Measurements from ENCODE around the gene SPATA6L.
"Not testable (repeated sequence)": the region's sequence is repeated elsewhere in the genome, so short reads cannot be mapped to it uniquely, and the experiment has no call there.

SPATA6L gene

DNA sequence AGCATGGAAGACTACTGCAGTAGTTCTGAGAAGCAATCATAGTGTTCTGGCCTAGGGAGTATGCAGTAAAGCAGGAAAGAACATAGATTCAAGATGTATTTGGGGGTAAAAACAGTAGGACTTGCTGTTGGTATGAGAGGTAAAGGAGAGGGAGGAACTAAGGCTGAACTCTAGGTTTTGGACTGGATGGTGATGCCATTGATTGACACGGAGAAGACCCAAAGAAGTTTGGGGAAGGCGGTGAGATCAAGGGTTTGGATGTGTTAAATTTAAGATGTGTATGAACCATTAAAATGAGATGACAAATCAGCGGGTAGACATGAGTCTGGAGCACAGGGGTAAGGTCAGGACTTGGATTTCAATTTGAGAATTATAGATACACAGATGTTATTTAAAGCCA is 11.1 kb upstream of the SPATA6L start:
- no peak for DNase-seq (ENCODE audit: low read depth)

- DNase-seq (ENCODE audit: low read depth): peak; percentile 92
These were observed 8.5 kb upstream of the SPATA6L start for GRCh38 chr9:4674783-4675182.

DNA sequence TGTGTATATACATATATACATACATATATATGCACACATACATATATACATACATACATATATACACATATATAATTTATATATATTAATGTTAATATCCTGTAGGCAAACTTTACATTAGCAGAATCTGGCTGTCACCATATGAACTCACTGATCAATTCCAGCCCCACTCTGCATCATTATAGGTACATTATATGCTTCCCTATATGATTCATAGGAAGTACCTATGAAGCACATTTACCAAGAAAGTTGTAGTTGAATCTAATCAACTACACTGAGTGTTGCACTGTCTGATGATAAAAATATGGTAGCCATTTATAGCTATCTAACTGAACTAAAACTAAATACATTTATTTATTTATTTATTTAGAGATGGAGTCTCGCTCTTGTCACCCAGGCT is 5.5 kb upstream of the SPATA6L start:
- no peak for DNase-seq (ENCODE audit: low read depth)

DNA sequence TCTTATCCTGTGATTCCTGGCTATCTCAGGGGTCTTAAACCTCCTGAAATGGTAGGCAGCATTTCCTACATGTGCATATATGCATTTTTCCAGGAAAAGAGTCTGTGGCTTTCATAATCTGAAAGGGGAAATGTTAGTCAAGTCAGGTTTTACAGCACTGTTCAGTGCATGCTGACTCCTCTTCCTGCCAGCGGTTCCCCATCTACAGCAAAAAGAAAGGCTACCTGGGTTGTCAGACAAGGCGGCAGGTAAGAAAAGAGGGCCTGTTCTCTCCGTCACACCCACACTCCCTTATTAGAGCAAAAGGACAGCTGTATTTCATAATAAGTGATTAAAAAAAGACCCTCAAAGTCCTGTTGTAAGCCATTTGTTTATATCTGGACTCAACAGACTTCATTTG is 4.3 kb upstream of the SPATA6L start:
- DNase-seq (ENCODE audit: low read depth): no peak

DNA sequence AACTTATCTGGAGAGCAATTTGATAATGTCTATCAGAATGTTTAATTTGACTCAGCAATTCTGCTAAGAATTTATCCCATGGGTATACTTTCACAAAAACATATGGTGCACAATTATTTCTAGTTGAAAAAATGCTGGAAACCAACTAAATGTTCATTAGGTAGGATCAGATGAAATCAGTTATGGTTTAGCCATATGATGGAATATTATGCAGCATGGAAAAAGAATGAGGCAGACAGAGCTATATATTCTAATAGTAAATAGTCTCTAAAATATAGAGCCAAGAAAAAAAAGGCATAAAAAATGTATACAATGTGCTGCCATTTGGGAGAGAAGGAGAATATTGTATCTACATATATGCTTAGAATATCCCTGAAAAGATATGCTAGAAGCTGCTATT is 3.6 kb upstream of the SPATA6L start:
- no peak for DNase-seq (ENCODE audit: low read depth)

DNA sequence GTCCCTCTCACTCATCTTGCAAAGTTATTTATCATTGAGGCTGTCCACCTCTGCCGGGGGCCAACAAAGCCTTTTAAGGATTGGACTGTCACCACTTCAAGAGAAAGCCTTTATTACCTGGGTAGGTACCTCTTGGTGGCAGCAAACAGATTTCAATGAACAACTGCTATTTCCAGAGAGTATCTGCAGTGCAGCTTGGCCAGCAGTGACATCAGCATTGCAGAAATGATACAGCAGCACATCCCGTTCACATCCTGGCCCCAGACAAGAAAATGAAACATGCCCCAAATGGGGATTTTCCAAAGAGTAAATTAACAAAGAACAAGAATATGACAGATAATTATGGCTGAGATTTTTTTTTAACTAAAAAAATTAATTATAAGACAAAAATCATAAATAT is 2.3 kb upstream of the SPATA6L start:
- DNase-seq (ENCODE audit: low read depth): no peak

DNA sequence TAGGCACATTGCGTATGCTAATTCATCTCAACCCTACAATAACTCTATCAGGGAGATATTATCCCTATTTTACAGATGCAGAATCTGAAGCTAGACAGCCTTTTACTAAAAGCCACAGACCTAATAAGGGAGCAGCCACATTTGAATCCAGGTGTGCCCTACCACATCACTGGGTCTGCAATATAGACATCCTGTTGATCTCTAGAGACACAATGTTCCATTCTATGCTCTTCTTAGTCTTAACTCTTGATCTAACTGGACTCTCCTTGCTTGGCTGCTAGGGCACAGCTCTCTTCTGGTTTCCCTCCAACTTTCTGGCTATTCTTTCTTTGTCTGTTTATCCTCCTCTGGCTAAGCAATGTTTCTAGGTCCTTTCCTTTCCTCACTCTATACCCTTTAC is 1.4 kb upstream of the SPATA6L start:
- no peak for DNase-seq (ENCODE audit: low read depth)

- DNase-seq (ENCODE audit: low read depth): no peak
These were observed 923 bp downstream of the SPATA6L start for GRCh38 chr9:4665357-4665756.

- DNase-seq (ENCODE audit: low read depth): no peak
These were observed 2.3 kb downstream of the SPATA6L start for GRCh38 chr9:4663956-4664355.

DNA sequence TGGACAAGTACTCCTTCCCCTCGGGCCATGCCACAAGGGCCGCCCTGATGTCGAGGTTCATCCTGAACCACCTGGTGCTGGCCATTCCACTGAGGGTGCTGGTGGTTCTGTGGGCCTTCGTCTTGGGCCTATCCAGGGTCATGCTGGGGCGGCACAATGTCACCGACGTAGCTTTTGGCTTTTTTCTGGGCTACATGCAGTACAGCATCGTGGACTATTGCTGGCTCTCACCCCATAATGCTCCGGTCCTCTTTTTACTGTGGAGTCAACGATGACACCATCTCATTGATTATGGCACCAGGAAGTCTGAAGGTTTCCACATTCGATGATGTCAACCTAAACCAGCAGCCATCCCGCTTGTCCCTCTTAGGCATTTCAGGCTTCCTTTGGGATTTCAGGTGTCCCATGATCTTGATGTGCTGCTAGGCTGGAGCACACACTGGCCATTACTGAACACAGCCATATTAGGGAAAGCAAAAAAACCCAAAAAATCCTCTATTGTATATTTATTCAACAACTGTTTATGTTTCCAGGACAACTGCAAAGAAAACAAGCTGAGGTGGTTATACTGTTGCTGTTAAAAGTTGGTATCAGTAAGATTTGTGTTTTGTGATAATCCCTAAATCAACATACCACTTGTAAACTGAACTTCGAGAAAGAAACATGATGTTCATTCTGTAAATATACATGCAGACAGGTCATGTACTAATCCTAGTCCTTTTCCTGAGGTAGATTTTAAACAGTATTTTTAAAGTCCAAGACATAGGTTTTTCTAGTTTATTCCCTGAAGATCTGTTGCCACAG is 3.1 kb downstream of the SPATA6L start:
- DNase-seq (ENCODE audit: low read depth): no peak

DNA sequence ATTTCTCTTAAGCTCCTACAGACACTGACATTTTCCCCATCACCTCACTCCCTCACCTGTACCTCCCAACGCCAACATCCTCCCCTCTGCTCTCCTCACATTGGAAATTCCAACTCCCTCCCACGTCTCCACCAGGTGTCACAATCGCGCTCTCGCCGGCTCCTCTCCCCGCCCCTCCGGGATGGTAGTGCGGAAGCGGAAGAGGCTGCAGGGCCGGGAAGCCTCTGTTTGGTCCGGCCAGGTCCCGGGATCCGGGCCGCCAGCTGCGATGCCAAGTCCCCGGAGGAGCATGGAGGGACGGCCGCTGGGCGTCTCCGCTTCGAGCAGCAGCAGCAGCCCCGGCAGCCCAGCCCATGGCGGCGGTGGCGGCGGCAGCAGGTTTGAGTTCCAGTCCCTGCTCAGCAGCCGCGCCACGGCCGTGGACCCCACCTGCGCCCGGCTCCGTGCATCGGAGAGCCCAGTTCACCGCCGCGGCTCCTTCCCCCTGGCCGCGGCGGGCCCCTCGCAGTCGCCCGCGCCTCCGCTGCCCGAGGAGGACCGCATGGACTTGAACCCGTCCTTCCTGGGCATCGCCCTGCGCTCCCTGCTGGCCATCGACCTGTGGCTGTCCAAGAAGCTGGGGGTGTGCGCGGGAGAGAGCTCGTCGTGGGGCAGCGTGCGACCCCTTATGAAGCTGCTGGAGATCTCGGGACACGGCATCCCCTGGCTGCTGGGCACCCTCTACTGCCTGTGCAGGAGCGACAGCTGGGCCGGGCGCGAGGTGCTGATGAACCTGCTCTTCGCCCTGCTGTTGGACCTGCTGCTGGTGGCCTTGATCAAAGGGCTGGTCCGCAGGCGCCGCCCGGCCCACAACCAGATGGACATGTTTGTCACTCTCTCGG is 3.9 kb downstream of the SPATA6L start, which contains the start of gene PLPP6:
PLPP6 (plus strand) TSS at position 187 of the 881 bp plus-strand sequence; CDS start at position 269, 82 bp downstream.
- peak; percentile 57 for DNase-seq (ENCODE audit: low read depth)

- no peak for DNase-seq (ENCODE audit: low read depth)
These were observed 4.7 kb downstream of the SPATA6L start for GRCh38 chr9:4661611-4662010.

DNA sequence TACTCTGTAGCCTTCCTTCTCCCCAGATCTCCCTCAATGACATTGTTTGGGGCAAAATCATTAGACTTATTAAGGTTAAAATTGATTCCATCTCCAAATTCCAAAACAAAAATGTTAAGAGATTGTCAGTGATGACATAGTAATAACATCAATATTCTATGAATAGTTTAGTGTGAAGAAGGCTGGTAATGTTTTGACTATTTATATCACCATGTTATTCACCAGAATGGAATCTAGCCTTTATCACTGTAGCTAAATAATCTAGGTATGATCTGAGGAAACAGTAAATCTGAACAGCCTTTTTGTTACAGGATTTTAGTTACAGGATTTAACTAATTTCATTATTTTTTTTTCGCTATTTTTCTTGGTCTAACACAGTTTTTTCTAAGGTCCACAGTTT is 5.1 kb downstream of the SPATA6L start:
- no peak for DNase-seq (ENCODE audit: low read depth)

- not testable (repeated sequence) for DNase-seq (ENCODE audit: low read depth)
These were observed 5.6 kb downstream of the SPATA6L start for GRCh38 chr9:4660665-4661064.

GRCh38 chr9:4657426-4658159 is 8.7 kb downstream of the SPATA6L start:
- DNase-seq (ENCODE audit: low read depth): no peak

- DNase-seq (ENCODE audit: low read depth): no peak
These were observed 9.7 kb downstream of the SPATA6L start for GRCh38 chr9:4656621-4657020.

GRCh38 chr9:4656196-4656595 is 10.1 kb downstream of the SPATA6L start:
- DNase-seq (ENCODE audit: low read depth): not testable (repeated sequence)

DNA sequence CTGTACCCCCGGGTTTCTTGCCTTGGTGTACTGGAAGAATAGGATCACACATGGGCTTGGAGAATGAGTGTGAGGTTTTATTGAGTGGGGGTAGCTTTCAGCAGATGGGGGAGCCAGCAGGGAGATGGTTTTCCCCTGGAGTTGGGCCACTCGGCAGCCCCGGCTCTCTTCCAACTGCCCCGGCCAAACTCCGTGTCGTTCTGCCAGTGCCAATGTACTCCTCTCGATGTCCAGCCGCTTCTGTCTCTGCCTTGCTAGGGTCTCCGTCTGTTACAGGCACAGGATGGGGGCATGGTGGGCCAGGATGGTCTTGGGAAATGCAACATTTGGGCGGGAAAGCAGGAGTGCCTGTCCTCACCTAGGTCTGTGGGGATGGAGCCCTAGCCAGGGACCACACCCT is 11.7 kb downstream of the SPATA6L start:
- DNase-seq (ENCODE audit: low read depth): no peak

GRCh38 chr9:4654084-4654483 is 12.2 kb downstream of the SPATA6L start:
- DNase-seq (ENCODE audit: low read depth): no peak

DNA sequence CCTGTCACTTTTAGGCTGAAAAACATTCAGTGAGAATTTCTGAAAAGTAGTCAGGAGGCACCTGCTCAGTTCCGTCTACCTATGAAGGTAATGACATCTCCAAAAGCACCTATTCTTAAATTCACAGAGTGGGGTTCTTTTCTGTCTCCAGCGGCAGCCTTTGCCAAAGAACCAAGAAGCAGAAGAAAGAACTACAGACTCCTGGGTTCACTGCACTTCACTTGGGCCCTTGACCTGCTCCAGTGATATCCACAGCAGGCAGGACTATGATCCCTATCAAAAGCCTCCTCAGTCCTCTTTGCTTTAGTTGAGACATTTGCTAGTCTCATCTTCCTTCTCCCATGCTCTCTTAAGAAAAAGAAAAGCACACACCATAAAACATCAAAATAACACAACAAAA is 23.9 kb downstream of the SPATA6L start:
- DNase-seq (ENCODE audit: low read depth): no peak

DNA sequence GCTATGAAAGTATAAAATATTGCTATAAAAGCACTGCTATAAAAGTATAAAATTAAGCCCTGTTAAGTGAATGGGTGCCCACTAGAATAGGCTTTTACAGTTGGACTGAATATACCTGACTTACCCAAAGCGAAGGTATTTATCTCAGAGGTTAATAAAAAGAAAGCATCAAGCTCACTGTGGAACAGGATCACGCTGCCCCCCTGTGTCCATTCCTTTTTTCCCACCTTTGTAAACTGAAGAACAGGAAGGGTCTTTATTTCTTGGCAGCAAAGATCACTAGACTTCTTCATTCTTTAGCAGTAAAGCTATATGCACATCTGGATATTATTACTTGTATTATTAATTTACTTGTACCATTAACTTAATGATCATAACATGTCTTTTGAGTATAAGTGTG is 26.3 kb downstream of the SPATA6L start:
- no peak for DNase-seq (ENCODE audit: low read depth)

GRCh38 chr9:4639420-4639819 is 26.9 kb downstream of the SPATA6L start:
- no peak for DNase-seq (ENCODE audit: low read depth)

Measured in fibroblast of the conjunctiva (primary cell).